AG04450 (cell line): ENCODE measurements around the gene HS3ST5. TPM values are rescaled to one million over a fixed set of nuclear protein-coding genes. Genes with fewer than 3 reads are reported as not detected.

Experiments used
- CTCF ChIA-PET: fragments of 300-600, 350-600 bp; formaldehyde crosslinking; extraction: SDS; loops from one replicate; lab custom pipeline; 2022; ENCODE audit warnings: antibody characterized with exemption, inconsistent platforms; lab: Charles Lee
- POLR2A ChIA-PET: fragments of 350-600 bp; formaldehyde crosslinking; extraction: SDS; loops from one replicate; lab custom pipeline; 2021; ENCODE audit warnings: antibody characterized with exemption, inconsistent platforms; lab: Yijun Ruan, JAX
- DNase-seq: peaks from one replicate; pipeline ENCODE4 v3.0.0-alpha.2; 2011; ENCODE audit warnings: low read depth, low spot score
- H3K27ac ChIP-seq: one replicate; pipeline ENCODE4 v1.5.1; 2012; ENCODE audit warnings: low read depth, low read length, control low read depth
- H3K27me3 ChIP-seq: one replicate; pipeline ENCODE4 v1.6.0; 2012; ENCODE audit warnings: low read length; ENCODE audit not compliant: control insufficient read depth, insufficient read depth
- H3K4me3 ChIP-seq: 2 replicates; pipeline ENCODE4 v1.5.1; 2011; ENCODE audit warnings: mild to moderate bottlenecking, low read depth, low read length, control low read depth
- H3K9me3 ChIP-seq: 2 replicates; pipeline ENCODE4 v1.5.1; 2012; ENCODE audit warnings: low read length; ENCODE audit not compliant: control insufficient read depth, insufficient read depth
- polyA plus RNA-seq: library from polyadenylated mRNA; depleted of rRNA; stranded (reverse); fragments of >200 nt; gene quantifications from 2 replicates; pipeline ENCODE4 v1.2.3, GENCODE V29; 2011
- TF ChIP-seq, protein P1 (sequence below): IDR thresholded peaks from 2 replicates; pipeline ENCODE4 v1.5.1; 2011; ENCODE audit warnings: low read depth, low read length, control low read depth, inconsistent platforms

Gene HS3ST5
- polyA plus RNA-seq, 1 experiment, result not detected

GRCh38 chr6:114362957-114363356, 20.1 kb upstream of the HS3ST5 start:
- TF ChIP-seq, protein P1, sequence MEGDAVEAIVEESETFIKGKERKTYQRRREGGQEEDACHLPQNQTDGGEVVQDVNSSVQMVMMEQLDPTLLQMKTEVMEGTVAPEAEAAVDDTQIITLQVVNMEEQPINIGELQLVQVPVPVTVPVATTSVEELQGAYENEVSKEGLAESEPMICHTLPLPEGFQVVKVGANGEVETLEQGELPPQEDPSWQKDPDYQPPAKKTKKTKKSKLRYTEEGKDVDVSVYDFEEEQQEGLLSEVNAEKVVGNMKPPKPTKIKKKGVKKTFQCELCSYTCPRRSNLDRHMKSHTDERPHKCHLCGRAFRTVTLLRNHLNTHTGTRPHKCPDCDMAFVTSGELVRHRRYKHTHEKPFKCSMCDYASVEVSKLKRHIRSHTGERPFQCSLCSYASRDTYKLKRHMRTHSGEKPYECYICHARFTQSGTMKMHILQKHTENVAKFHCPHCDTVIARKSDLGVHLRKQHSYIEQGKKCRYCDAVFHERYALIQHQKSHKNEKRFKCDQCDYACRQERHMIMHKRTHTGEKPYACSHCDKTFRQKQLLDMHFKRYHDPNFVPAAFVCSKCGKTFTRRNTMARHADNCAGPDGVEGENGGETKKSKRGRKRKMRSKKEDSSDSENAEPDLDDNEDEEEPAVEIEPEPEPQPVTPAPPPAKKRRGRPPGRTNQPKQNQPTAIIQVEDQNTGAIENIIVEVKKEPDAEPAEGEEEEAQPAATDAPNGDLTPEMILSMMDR, result no peak
- H3K9me3 ChIP-seq, result no peaks in the 10 kb centered on the region
- ChIA-PET POLR2A (no interaction called here), CTCF (interaction anchor here (1.4 kb wide), 1 partner anchor 19 kb away, joined by 4 read pairs; no protein-coding TSS in a partner anchor)
- no peak overlapping the region for H3K27ac ChIP-seq
- H3K27me3 ChIP-seq, result no peaks in the 10 kb centered on the region
- no peak overlapping the region for H3K4me3 ChIP-seq
- no peak for DNase-seq

GRCh38 chr6:114362396-114362795, 19.6 kb upstream of the HS3ST5 start:
- TF ChIP-seq, protein P1, result no peak
- CTCF ChIA-PET, result interaction anchor here (1.4 kb wide), 1 partner anchor 19 kb away, joined by 4 read pairs; no protein-coding TSS in a partner anchor
- Histone ChIP-seq H3K4me3 (no peak overlapping the region), H3K9me3 (no peaks in the 10 kb centered on the region), H3K27ac (no peak overlapping the region), H3K27me3 (no peaks in the 10 kb centered on the region)
- no peak for DNase-seq
- POLR2A ChIA-PET, result no interaction called here

GRCh38 chr6:114361036-114361435, 18.2 kb upstream of the HS3ST5 start:
- no peak for DNase-seq
- no peaks in the 10 kb centered on the region for H3K9me3 ChIP-seq
- TF ChIP-seq, protein P1, result no peak
- H3K27me3 ChIP-seq, result no peaks in the 10 kb centered on the region
- H3K4me3 ChIP-seq, result no peak overlapping the region
- POLR2A ChIA-PET, result no interaction called here
- no peak overlapping the region for H3K27ac ChIP-seq
- CTCF ChIA-PET, result no interaction called here

DNA sequence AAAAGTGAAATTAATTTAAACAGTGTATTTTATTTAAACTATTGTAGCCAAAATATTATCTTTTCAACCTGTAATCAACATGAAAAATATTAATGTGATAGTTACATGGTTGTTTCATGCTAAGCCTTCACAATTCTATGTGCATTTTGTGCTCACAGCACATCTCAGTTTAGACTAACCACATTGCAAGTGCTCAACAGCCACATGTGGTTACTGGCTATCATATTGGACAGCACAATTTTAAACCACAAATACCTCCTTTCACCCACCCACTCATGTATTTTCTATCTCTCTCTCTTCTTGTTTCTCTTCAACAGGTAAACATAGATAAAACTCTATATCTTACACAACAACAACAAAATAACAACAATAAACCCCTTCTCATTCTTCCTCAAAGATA, 12.5 kb upstream of the HS3ST5 start:
- DNase-seq, result no peak
- Histone ChIP-seq H3K9me3 (no peaks in the 10 kb centered on the region), H3K4me3 (no peak overlapping the region), H3K27ac (no peak overlapping the region), H3K27me3 (no peaks in the 10 kb centered on the region)
- TF ChIP-seq, protein P1, result no peak
- CTCF ChIA-PET, result no interaction called here
- POLR2A ChIA-PET, result no interaction called here

DNA sequence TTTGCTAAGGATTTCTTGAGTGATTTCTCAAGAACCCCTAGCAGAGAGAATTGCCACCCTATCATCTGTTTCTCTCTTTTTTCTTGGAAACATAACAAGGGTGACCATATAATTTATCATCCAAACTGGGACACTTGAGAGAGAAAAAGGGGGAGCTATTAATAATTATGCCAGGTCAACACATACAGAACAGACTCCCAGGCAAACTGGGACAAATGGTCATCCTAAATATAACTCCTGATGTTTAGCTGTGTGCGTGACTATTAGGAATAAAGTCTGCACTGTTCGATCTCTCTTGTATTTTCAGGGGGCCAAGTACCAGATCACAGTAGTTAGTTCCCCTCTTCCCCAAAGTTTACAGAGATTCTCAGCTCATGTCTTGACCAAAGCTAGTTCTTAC, 11.7 kb upstream of the HS3ST5 start:
- CTCF ChIA-PET, result no interaction called here

More for the DNA sequence above, 11.7 kb upstream of the HS3ST5 start:
- DNase-seq, result no peak
- Histone ChIP-seq H3K27ac (no peak overlapping the region), H3K27me3 (no peaks in the 10 kb centered on the region), H3K4me3 (no peak overlapping the region), H3K9me3 (no peaks in the 10 kb centered on the region)
- TF ChIP-seq, protein P1, result no peak
- POLR2A ChIA-PET, result no interaction called here
